ENCODE data around the gene STAU1.
"Not testable (repeated sequence)": the region's sequence is repeated elsewhere in the genome, so short reads cannot be mapped to it uniquely, and the experiment has no call there.

Gene STAU1

DNA sequence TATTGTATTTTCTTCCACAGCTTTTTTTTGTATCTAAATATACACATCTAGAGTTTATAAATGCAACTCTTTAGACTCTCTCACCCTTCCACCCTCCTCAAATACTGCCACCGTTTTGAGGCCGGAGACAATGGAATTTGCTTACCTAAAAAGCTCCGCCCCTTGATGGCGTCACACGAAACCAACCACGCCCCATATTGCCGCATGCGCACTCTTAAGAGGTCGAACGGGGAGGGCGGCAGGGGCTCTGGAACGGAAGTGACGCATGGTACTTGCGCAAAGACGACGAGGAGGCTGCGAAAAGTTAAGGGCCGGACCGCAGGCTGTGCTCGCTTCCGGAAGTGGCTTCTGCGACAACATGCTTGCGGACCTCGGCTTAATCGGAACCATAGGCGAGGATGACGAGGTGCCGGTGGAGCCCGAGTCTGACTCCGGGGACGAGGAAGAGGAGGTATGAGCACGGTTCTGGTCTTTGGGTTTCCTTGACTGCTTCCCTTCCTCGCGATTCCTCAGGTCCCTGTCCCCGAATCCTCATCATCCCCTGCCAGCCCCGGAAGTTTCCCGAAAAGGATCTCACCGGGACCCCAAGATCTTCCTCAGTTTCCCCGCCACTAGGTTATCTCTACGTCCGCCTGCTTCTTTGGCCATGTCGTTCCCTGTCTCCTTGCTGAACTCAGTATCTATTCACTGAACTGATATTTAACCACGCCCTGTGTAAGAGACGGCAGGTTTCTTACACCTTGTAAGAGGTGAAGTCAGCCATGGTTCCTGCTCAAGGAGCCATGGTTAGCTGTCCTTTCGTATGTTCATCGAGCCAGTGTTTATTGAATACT is 31.2 kb upstream of the STAU1 start, which contains the start of gene DDX27:
DDX27 (plus strand) TSS at position 326 of the 833 bp plus-strand sequence; CDS start at position 359, 33 bp downstream.
- DNase-seq (ENCODE audit: low spot score): peak; percentile 96
- in situ Hi-C loops (cut with MboI; ENCODE audit: low pct_unique_long_range_greater_than_20kb, low sequenced_read_pairs, unreplicated experiment): loop anchor here (5.0 kb wide), 1 partner anchor 87 kb away; no protein-coding TSS in a partner anchor
- TF ChIP-seq, protein P1, sequence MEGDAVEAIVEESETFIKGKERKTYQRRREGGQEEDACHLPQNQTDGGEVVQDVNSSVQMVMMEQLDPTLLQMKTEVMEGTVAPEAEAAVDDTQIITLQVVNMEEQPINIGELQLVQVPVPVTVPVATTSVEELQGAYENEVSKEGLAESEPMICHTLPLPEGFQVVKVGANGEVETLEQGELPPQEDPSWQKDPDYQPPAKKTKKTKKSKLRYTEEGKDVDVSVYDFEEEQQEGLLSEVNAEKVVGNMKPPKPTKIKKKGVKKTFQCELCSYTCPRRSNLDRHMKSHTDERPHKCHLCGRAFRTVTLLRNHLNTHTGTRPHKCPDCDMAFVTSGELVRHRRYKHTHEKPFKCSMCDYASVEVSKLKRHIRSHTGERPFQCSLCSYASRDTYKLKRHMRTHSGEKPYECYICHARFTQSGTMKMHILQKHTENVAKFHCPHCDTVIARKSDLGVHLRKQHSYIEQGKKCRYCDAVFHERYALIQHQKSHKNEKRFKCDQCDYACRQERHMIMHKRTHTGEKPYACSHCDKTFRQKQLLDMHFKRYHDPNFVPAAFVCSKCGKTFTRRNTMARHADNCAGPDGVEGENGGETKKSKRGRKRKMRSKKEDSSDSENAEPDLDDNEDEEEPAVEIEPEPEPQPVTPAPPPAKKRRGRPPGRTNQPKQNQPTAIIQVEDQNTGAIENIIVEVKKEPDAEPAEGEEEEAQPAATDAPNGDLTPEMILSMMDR (IDR thresholded peaks at IDR 0.05; ENCODE audit: extremely low read depth, insufficient read depth, missing control alignments): no peak

DNA sequence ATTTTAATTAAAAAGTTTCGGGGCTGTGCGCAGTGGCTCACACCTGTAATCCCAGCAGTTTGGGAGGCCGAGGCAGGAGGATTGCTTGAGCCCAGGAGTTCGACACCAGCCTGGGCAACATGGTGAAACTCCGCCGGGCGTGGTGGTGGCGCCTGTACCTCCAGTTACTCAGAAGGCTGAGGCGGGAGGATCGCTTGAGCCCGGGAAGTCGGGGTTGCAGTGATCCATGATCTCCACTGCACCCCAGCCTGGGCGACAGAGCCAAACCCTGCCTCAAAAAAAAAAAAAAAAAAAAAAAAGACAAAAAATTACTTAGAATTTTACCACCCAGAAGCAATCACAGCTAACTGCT is 30.6 kb upstream of the STAU1 start:
- not testable (repeated sequence) for DNase-seq (ENCODE audit: low spot score)
- in situ Hi-C loops (cut with MboI; ENCODE audit: low pct_unique_long_range_greater_than_20kb, low sequenced_read_pairs, unreplicated experiment): loop anchor here (5.0 kb wide), 1 partner anchor 86 kb away; no protein-coding TSS in a partner anchor

DNA sequence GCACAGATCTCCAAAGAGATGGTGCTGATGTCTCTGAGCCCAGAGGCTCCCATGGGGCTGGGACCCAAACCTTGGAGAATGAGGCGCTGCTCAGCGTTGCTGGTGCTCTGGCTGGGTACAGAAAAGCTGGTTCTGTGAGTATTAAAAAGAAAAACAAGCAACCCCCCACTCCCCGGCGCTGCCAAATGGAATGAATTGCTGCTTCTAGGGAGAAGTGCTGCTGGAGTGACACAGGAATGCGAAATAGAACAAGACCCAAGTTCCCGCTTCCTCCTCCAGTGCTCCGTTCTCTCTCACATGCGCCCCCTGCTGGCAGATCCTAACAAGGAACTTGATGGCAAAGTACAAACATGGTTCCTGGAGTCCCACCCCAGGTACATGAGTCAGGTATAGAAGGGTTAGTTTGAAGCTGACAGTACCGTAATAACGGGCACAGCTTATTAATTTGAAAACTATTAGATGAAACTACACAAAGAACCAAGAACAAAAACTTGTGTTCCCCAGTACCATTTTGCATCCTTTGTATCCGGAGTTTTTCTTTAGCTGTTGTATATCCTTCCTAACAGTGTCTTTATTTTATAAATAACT is 29.0 kb upstream of the STAU1 start:
- TF ChIP-seq, protein P1 (IDR thresholded peaks at IDR 0.05; ENCODE audit: extremely low read depth, insufficient read depth, missing control alignments): peak; percentile 85
- in situ Hi-C loops (cut with MboI; ENCODE audit: low pct_unique_long_range_greater_than_20kb, low sequenced_read_pairs, unreplicated experiment): loop anchor here (5.0 kb wide), 1 partner anchor 85 kb away; no protein-coding TSS in a partner anchor

DNA sequence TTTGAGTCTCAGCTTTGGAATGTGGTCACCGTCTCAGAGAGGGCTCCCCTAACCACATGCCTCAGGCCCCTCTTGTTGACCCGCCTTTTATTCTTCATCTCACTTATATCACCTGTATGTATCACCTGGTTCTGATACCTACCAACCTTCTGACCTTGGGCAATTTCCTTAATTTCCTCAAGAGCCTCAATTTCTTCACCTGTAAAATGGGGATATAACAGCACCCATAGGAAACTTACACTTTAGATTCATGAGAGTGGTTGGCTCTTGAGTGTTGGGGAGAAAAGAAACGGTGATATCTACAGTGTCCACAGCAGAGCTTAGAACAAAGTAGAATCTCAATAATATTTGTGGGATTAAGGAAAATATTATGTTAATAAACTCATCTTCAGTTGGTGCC is 27.1 kb upstream of the STAU1 start:
- TF ChIP-seq, protein P1 (IDR thresholded peaks at IDR 0.05; ENCODE audit: extremely low read depth, insufficient read depth, missing control alignments): no peak
- in situ Hi-C loops (cut with MboI; ENCODE audit: low pct_unique_long_range_greater_than_20kb, low sequenced_read_pairs, unreplicated experiment): loop anchor here (5.0 kb wide), 1 partner anchor 83 kb away; no protein-coding TSS in a partner anchor
- DNase-seq (ENCODE audit: low spot score): no peak

More for the DNA sequence above, 29.0 kb upstream of the STAU1 start:
- DNase-seq (ENCODE audit: low spot score): peak; percentile 68

DNA sequence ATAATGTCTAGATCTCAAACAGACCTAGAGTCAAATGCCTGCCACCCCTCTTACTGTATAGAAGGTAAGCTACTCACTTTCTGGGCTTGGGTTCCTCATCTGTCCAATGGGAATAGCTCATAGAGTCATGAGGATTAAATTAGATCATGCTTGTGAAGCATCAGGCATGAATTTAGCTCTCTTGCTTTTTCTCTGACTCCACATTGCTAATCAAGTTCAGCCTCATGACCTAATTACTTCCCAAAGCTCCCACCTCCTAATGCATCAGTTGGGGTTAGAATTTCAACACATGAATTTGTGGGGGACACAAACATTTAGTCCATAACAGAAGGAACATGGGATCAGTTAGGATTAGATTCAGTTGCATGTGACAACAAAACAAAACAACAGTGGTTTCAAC is 26.4 kb upstream of the STAU1 start:
- DNase-seq (ENCODE audit: low spot score): no peak
- TF ChIP-seq, protein P1 (IDR thresholded peaks at IDR 0.05; ENCODE audit: extremely low read depth, insufficient read depth, missing control alignments): no peak
- in situ Hi-C loops (cut with MboI; ENCODE audit: low pct_unique_long_range_greater_than_20kb, low sequenced_read_pairs, unreplicated experiment): no loop called here

DNA sequence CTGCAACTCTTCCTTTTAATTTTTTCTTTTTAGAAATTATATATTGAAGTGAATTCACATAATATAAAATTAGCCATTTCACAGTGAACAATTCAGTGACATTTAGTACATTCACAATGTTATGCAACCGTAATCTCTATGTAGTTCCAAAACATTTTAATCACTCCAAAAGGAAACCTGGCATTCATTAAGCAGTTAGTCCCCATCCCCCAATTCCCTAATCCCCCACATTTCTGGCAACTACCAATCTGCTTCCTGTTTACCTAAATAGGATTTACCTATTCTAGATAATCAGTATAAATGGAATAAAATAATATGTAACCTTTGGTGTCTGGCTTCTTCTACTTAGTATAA is 22.6 kb upstream of the STAU1 start:
- in situ Hi-C loops (cut with MboI; ENCODE audit: low pct_unique_long_range_greater_than_20kb, low sequenced_read_pairs, unreplicated experiment): no loop called here
- no peak for DNase-seq (ENCODE audit: low spot score)
- TF ChIP-seq, protein P1 (IDR thresholded peaks at IDR 0.05; ENCODE audit: extremely low read depth, insufficient read depth, missing control alignments): no peak
